Muscle layer of colon (tissue), 2 donors: ENCODE results near the gene TMEM151B.
"Not testable (repeated sequence)": the region's sequence is repeated elsewhere in the genome, so short reads cannot be mapped to it uniquely, and the experiment has no call there.

Experiments used
- H3K27ac ChIP-seq: one replicate; pipeline ENCODE4 v1.7.0; 2013; ENCODE audit warnings: low read depth, mild to moderate bottlenecking, low read length, moderate library complexity
- H3K27me3 ChIP-seq, 2 donors: one replicate each; pipeline ENCODE4 v1.7.0; 2013; ENCODE audit warnings: low read length in 2 of 2, mild to moderate bottlenecking in 2 of 2; ENCODE audit not compliant: insufficient read depth in 2 of 2, control insufficient read depth in 1 of 2
- H3K36me3 ChIP-seq: one replicate; pipeline ENCODE4 v1.7.0; 2013; ENCODE audit warnings: mild to moderate bottlenecking, low read length; ENCODE audit not compliant: insufficient read depth
- H3K4me1 ChIP-seq: one replicate; pipeline ENCODE4 v1.7.0; 2013; ENCODE audit warnings: mild to moderate bottlenecking, low read length; ENCODE audit not compliant: insufficient read depth
- H3K4me3 ChIP-seq, 2 donors: one replicate each; pipeline ENCODE4 v1.7.0; 2013; ENCODE audit warnings: low read length in 2 of 2, low read depth in 1 of 2, mild to moderate bottlenecking in 1 of 2, moderate library complexity in 1 of 2
- H3K9ac ChIP-seq: one replicate; pipeline ENCODE4 v1.7.0; 2013; ENCODE audit warnings: low read length
- H3K9me3 ChIP-seq: one replicate; pipeline ENCODE4 v1.7.0; 2013; ENCODE audit warnings: mild to moderate bottlenecking, low read length
- donor health status: abdominal sarcoma.
- donor health status: Adenocarcinoma of cecum.

The TMEM151B gene

GRCh38 chr6:44315516-44315915 lies 45.3 kb downstream of the TMEM151B start:
- Histone ChIP-seq H3K9me3 (no peaks in the 10 kb centered on the region), H3K4me3 (no peak overlapping the region), H3K27ac (no peak overlapping the region), H3K36me3 (peaks cover 10% of the 10 kb centered on the region), H3K27me3 (no peaks in the 10 kb centered on the region), H3K4me1 (peaks cover 8% of the 10 kb centered on the region), H3K9ac (no peak overlapping the region)

DNA sequence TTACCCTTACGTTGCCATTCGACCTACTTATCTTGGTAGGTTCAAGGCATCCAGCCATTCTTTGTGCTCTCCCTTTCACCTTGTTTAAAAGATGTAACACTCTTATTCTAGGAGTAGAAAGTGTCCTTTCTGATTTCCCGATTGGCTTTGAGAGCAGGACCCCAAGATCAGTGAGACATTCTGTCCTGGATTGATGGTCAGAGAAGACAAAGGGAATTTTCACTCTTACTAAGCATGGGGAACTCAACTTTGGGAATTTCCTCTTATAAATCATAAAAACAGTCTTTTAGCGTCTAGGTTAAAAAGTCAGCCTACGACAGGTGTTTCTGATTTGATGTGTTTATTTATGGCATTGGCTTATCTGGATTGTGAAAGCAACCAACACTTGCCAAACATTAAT lies 45.7 kb downstream of the TMEM151B start:
- Histone ChIP-seq H3K9ac (no peak overlapping the region), H3K4me1 (peaks cover 8% of the 10 kb centered on the region), H3K36me3 (peaks cover 5% of the 10 kb centered on the region), H3K4me3 (no peak overlapping the region), H3K27me3 (no peaks in the 10 kb centered on the region), H3K27ac (no peak overlapping the region), H3K9me3 (no peaks in the 10 kb centered on the region)

DNA sequence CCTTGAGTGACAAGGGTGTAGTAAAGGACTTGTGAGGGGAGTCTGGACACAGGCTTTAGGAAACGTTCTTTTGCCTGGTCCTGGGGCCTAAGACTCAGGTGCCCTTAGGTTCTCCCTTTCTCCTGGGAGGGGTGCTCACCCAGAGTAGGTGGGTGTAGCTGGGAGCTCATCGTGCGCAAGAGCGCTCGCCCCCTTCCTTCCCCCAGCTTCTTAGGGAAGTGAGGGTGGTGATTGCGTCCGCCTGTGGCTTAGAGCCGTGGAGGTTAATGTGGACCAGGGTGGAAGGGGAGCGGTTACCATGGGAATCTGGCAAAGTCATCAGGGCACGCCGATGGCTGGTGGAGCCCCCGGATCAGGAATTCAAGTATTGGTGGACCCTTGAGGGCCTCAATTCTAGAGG lies 46.2 kb downstream of the TMEM151B start:
- H3K36me3 ChIP-seq: no peaks in the 10 kb centered on the region
- H3K9ac ChIP-seq: no peak overlapping the region
- H3K9me3 ChIP-seq: no peaks in the 10 kb centered on the region
- H3K27me3 ChIP-seq: no peaks in the 10 kb centered on the region
- H3K4me1 ChIP-seq: peaks cover 8% of the 10 kb centered on the region
- no peak overlapping the region for H3K4me3 ChIP-seq
- no peak overlapping the region for H3K27ac ChIP-seq

DNA sequence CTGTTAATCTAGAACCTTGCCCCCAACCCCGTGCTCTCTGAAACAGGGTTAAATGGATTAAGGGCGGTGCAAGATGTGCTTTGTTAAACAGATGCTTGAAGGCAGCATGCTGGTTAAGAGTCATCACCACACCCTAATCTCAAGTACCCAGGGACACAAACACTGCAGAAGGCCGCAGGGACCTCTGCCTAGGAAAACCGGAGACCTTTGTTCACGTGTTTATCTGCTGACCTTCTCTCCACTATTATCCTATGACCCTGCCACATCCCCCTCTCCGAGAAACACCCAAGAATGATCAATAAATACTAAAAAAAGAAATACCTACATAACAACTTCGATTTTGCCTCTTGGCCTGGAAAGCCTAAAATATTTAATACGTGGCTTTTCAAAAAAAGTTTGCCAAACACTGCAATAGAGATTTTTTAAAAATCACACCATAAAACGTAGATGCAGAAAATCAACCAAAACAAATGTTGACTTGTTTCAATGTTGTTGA lies 46.9 kb downstream of the TMEM151B start:
- H3K27ac ChIP-seq, H3K9ac ChIP-seq, H3K36me3 ChIP-seq, H3K4me3 ChIP-seq, H3K4me1 ChIP-seq, H3K9me3 ChIP-seq, H3K27me3 ChIP-seq: not testable (repeated sequence)

DNA sequence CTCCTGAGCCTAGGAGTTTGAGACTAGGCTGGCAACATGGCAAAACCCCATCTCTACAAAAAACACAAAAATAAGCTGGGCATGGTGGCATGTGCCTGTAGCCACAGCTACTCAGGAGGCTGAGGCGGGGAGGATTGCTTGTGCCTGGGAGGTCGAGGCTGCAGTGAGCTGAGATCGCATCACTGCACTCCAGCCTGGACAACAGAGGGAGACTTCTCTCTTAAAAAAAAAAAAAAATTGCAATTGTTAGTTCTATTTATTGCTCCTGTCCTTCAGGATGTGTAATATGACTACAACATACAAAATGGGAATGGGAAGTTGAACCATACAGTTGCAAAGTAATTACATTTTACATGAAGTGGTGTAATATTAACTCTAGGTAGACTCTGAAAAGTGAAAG lies 51.0 kb downstream of the TMEM151B start:
- Histone ChIP-seq H3K36me3 (no peaks in the 10 kb centered on the region), H3K9me3 (no peaks in the 10 kb centered on the region), H3K27me3 (no peaks in the 10 kb centered on the region), H3K4me1 (no peaks in the 10 kb centered on the region), H3K27ac (no peak overlapping the region), H3K9ac (no peak overlapping the region), H3K4me3 (no peak overlapping the region)

GRCh38 chr6:44327096-44327495 lies 56.8 kb downstream of the TMEM151B start:
- H3K9me3 ChIP-seq: no peaks in the 10 kb centered on the region
- H3K4me3 ChIP-seq: no peak overlapping the region
- H3K36me3 ChIP-seq: no peaks in the 10 kb centered on the region
- peaks cover 0 to 7% of the 10 kb centered on the region in 2 donors for H3K27me3 ChIP-seq
- no peak overlapping the region for H3K9ac ChIP-seq
- no peak overlapping the region for H3K27ac ChIP-seq
- H3K4me1 ChIP-seq: no peaks in the 10 kb centered on the region

GRCh38 chr6:44327760-44328159 lies 57.5 kb downstream of the TMEM151B start:
- Histone ChIP-seq H3K27ac (no peak overlapping the region), H3K27me3 (peaks cover 0 to 7% of the 10 kb centered on the region in 2 donors), H3K9ac (no peak overlapping the region), H3K4me3 (no peak overlapping the region), H3K9me3 (no peaks in the 10 kb centered on the region), H3K4me1 (no peaks in the 10 kb centered on the region), H3K36me3 (no peaks in the 10 kb centered on the region)

- H3K27me3 ChIP-seq, H3K4me3 ChIP-seq, H3K9me3 ChIP-seq, H3K27ac ChIP-seq, H3K9ac ChIP-seq, H3K4me1 ChIP-seq, H3K36me3 ChIP-seq: not testable (repeated sequence)
These were observed 58.0 kb downstream of the TMEM151B start for GRCh38 chr6:44328203-44328602.

DNA sequence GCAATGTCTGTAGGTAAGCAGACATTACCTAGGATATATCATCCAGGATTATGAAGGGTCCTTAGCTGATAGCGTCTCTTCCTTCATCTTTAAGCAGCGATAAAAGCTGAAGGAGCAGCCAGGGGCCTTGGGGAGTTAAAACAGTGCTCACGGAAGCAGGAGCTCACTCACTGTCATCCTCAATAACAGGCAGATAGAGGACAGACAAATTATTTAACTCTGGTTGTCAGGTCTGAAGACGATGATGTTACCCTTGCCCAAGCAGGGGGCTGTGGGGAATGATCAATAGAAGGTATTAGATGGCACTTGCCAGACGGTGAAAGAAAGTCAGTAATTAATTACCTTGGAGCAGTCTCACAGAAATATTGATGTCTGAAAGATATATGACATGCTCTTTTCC lies 59.6 kb downstream of the TMEM151B start:
- Histone ChIP-seq H3K36me3 (no peaks in the 10 kb centered on the region), H3K27me3 (peaks cover 0 to 7% of the 10 kb centered on the region in 2 donors), H3K9me3 (no peaks in the 10 kb centered on the region), H3K9ac (no peak overlapping the region), H3K4me1 (no peaks in the 10 kb centered on the region), H3K27ac (no peak overlapping the region), H3K4me3 (no peak overlapping the region)

DNA sequence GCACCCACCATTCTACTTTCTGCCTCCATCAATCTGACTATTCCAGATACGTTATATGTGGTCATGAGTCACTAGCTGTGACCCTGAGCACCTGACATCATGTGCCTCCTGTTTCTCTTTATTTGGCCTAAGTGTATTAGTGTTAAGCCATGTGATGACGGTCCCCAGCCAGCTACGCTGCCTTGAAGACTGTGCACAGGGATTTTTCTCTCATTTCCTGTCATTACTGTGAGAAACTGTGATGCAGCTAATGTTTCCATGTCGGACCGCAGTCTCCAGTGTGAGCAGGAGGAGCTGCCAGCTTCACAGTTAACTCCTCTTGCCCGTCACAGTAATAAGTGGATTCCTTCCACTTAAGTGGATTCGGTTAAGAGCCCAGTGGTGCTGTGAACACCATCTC lies 62.3 kb downstream of the TMEM151B start:
- no peaks in the 10 kb centered on the region for H3K9me3 ChIP-seq
- H3K4me1 ChIP-seq: no peaks in the 10 kb centered on the region
- no peak overlapping the region for H3K4me3 ChIP-seq
- H3K27me3 ChIP-seq: peaks cover 0 to 7% of the 10 kb centered on the region in 2 donors
- no peak overlapping the region for H3K27ac ChIP-seq
- H3K9ac ChIP-seq: no peak overlapping the region
- no peaks in the 10 kb centered on the region for H3K36me3 ChIP-seq

- H3K27me3 ChIP-seq: peaks cover 0 to 7% of the 10 kb centered on the region in 2 donors
These were observed 63.1 kb downstream of the TMEM151B start for GRCh38 chr6:44333273-44333919.

DNA sequence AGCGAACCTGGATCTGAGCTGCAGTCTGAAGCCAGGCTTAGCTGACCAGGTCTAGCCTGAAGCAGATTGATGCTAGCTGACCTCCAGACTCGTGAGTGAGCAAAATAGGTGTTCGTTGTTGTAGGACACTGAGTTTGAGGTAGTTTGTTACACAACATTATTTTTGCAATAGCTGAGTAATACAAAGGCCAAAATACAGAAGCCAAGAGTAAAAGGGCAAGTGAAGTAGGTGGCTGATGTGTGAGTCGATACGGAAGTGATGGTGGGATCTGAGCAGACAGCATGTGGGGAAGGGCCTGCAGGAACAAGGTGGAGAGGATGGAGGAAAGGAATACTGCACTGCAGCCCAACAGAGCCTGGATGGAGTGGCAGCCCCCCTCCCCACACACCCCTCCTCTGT lies 63.7 kb downstream of the TMEM151B start:
- H3K27ac ChIP-seq: no peak overlapping the region
- H3K9ac ChIP-seq: no peak overlapping the region
- H3K4me1 ChIP-seq: peaks cover 6% of the 10 kb centered on the region
- H3K36me3 ChIP-seq: no peaks in the 10 kb centered on the region
- H3K4me3 ChIP-seq: no peak overlapping the region
- H3K27me3 ChIP-seq: peaks cover 0 to 7% of the 10 kb centered on the region in 2 donors
- no peaks in the 10 kb centered on the region for H3K9me3 ChIP-seq

More at GRCh38 chr6:44333273-44333919, 63.1 kb downstream of the TMEM151B start:
- H3K4me3 ChIP-seq: no peak overlapping the region
- H3K27ac ChIP-seq: no peak overlapping the region
- no peaks in the 10 kb centered on the region for H3K36me3 ChIP-seq
- no peak overlapping the region for H3K9ac ChIP-seq
- H3K9me3 ChIP-seq: no peaks in the 10 kb centered on the region
- H3K4me1 ChIP-seq: peaks cover 2% of the 10 kb centered on the region
